ENCODE data around the gene MTHFSD.
"Not testable (repeated sequence)": the region's sequence is repeated elsewhere in the genome, so short reads cannot be mapped to it uniquely, and the experiment has no call there.

MTHFSD gene

GRCh38 chr16:86554917-86555703 is at the start of gene MTHFSD:
Gene MTHFSD (minus strand): TSS chr16:86555235. CDS start chr16:86555184, 51 bp downstream.
- peak; percentile 98 for DNase-seq (ENCODE audit: low read depth)

GRCh38 chr16:86604436-86605193 is 49.6 kb upstream of the MTHFSD start:
- DNase-seq (ENCODE audit: low read depth) = no peak

- no peak for DNase-seq (ENCODE audit: low read depth)
Measured at GRCh38 chr16:86602521-86602920, 47.5 kb upstream of the MTHFSD start.

GRCh38 chr16:86601356-86601755 is 46.3 kb upstream of the MTHFSD start:
- DNase-seq (ENCODE audit: low read depth) = no peak

- DNase-seq (ENCODE audit: low read depth) = no peak
Measured at GRCh38 chr16:86598607-86599565, 43.9 kb upstream of the MTHFSD start.

GRCh38 chr16:86597880-86598606 is 43.0 kb upstream of the MTHFSD start:
- no peak for DNase-seq (ENCODE audit: low read depth)

GRCh38 chr16:86597126-86597879 is 42.3 kb upstream of the MTHFSD start:
- DNase-seq (ENCODE audit: low read depth) = no peak

GRCh38 chr16:86595983-86596605 is 41.1 kb upstream of the MTHFSD start:
- DNase-seq (ENCODE audit: low read depth) = no peak

- DNase-seq (ENCODE audit: low read depth) = no peak
Measured at GRCh38 chr16:86594721-86595120, 39.7 kb upstream of the MTHFSD start.

GRCh38 chr16:86593913-86594620 is 39.0 kb upstream of the MTHFSD start:
- no peak for DNase-seq (ENCODE audit: low read depth)

GRCh38 chr16:86591270-86591669 is 36.2 kb upstream of the MTHFSD start:
- no peak for DNase-seq (ENCODE audit: low read depth)

- no peak for DNase-seq (ENCODE audit: low read depth)
Measured at GRCh38 chr16:86590501-86591144, 35.6 kb upstream of the MTHFSD start.

GRCh38 chr16:86587955-86588354 is 32.9 kb upstream of the MTHFSD start:
- DNase-seq (ENCODE audit: low read depth) = not testable (repeated sequence)

GRCh38 chr16:86587487-86587886 is 32.5 kb upstream of the MTHFSD start:
- DNase-seq (ENCODE audit: low read depth) = no peak

GRCh38 chr16:86585821-86586611 is 31.0 kb upstream of the MTHFSD start:
- no peak for DNase-seq (ENCODE audit: low read depth)

- no peak for DNase-seq (ENCODE audit: low read depth)
Measured at GRCh38 chr16:86584726-86585721, 30.0 kb upstream of the MTHFSD start.

Measured in stimulated activated CD8-positive, alpha-beta memory T cell treated with anti-CD3 and anti-CD28 coated beads, Interleukin-15, amount 100 ng/mL, for 24 hours (primary cell).